IMR-90 (cell line): ENCODE data around the gene FOSL2. TPM values are rescaled to one million over a fixed set of nuclear protein-coding genes. Genes with fewer than 3 reads are reported as not detected.

Experiments used
- ATAC-seq: fragments of 200-7000 bp; cut with Tn5 transposase; 2 replicates; pipeline ENCODE4 v1.9.1; 2020; ENCODE audit warnings: low read depth, mild to moderate bottlenecking, moderate library complexity
- BruUV-seq: library from RNA; stranded (reverse); fragments of 400-500 nt; replicated peaks from 2 replicates; lab custom pipeline; 2021; lab: Mats Ljungman, UMichigan
- CTCF ChIA-PET: fragments of 300-600 bp; formaldehyde crosslinking; extraction: SDS; loops from one replicate; lab custom pipeline; 2021; ENCODE audit warnings: antibody characterized with exemption; lab: Yijun Ruan, JAX
- POLR2A ChIA-PET: fragments of 300-600 bp; sonication (Branson Sonifier 250); formaldehyde crosslinking; loops from one replicate; lab custom pipeline; 2022; ENCODE audit warnings: antibody characterized with exemption; ENCODE audit not compliant: unreplicated experiment; lab: Charles Lee
- DNase-seq: peaks from one replicate; pipeline ENCODE4 v3.0.0; 2013
- H2AFZ ChIP-seq: replicated peaks from 2 replicates; pipeline ENCODE3; 2013; ENCODE audit warnings: low read length, mild to moderate bottlenecking; ENCODE audit not compliant: poor library complexity
- H2AK5ac ChIP-seq: 2 replicates; pipeline ENCODE4 v1.6.1; 2013; ENCODE audit warnings: low read depth, low read length, inconsistent platforms
- H2AK9ac ChIP-seq: replicated peaks from 2 replicates; pipeline ENCODE3; 2013; ENCODE audit warnings: mild to moderate bottlenecking, low read depth, low read length, moderate library complexity; ENCODE audit not compliant: poor library complexity
- H2BK120ac ChIP-seq: 2 replicates; pipeline ENCODE4 v1.6.1; 2013; ENCODE audit warnings: low read depth, low read length, inconsistent platforms
- H2BK15ac ChIP-seq: 3 replicates; pipeline ENCODE4 v1.6.1; 2013; ENCODE audit warnings: low read depth, low read length, inconsistent platforms
- H2BK20ac ChIP-seq: 2 replicates; pipeline ENCODE4 v1.6.1; 2013; ENCODE audit warnings: low read depth, mild to moderate bottlenecking, inconsistent platforms, low read length, moderate library complexity
- H2BK5ac ChIP-seq: 2 replicates; pipeline ENCODE4 v1.6.1; 2013; ENCODE audit warnings: mild to moderate bottlenecking, low read depth, low read length, inconsistent platforms; ENCODE audit not compliant: poor library complexity, severe bottlenecking
- H3K14ac ChIP-seq: replicated peaks from 2 replicates; pipeline ENCODE4 v1.6.1; 2013; ENCODE audit warnings: low read depth, low read length, inconsistent platforms
- H3K18ac ChIP-seq: 2 replicates; pipeline ENCODE4 v1.6.1; 2013; ENCODE audit warnings: low read depth, low read length, control low read depth
- H3K23ac ChIP-seq: 2 replicates; pipeline ENCODE4 v1.6.1; 2013; ENCODE audit warnings: low read depth, low read length, inconsistent platforms
- H3K27ac ChIP-seq: 2 replicates; pipeline ENCODE4 v1.5.1; 2013; ENCODE audit warnings: mild to moderate bottlenecking, control low read depth, low read length; ENCODE audit not compliant: insufficient read depth
- H3K27me3 ChIP-seq: 2 replicates; pipeline ENCODE4 v1.6.1; 2013; ENCODE audit warnings: low read length; ENCODE audit not compliant: control insufficient read depth, insufficient read depth
- H3K36me3 ChIP-seq: 2 replicates; pipeline ENCODE4 v1.6.1; 2013; ENCODE audit warnings: low read length, mixed read lengths; ENCODE audit not compliant: control insufficient read depth, insufficient read depth
- H3K4ac ChIP-seq: 2 replicates; pipeline ENCODE4 v1.6.1; 2013; ENCODE audit warnings: low read depth, low read length, inconsistent platforms
- H3K4me1 ChIP-seq: 2 replicates; pipeline ENCODE4 v1.6.1; 2013; ENCODE audit warnings: low read length, mixed read lengths; ENCODE audit not compliant: control insufficient read depth, insufficient read depth
- H3K4me2 ChIP-seq: 2 replicates; pipeline ENCODE4 v1.6.1; 2013; ENCODE audit warnings: low read depth, mild to moderate bottlenecking, control low read depth, low read length, moderate library complexity
- H3K4me3 ChIP-seq: 2 replicates; pipeline ENCODE4 v1.5.1; 2013; ENCODE audit warnings: low read depth, mild to moderate bottlenecking, control low read depth, low read length, moderate library complexity; ENCODE audit not compliant: insufficient read depth
- H3K56ac ChIP-seq: 2 replicates; pipeline ENCODE4 v1.6.1; 2013; ENCODE audit warnings: low read length, inconsistent platforms; ENCODE audit not compliant: insufficient read depth; ENCODE audit errors: extremely low read depth
- H3K79me1 ChIP-seq, 2 experiments: 2 replicates each; pipeline ENCODE4 v1.6.1; 2013; ENCODE audit warnings: low read length in 2 of 2, inconsistent platforms in 1 of 2, low read depth in 1 of 2
- H3K9ac ChIP-seq: 2 replicates; pipeline ENCODE4 v1.6.1; 2013; ENCODE audit warnings: low read depth, low read length, control low read depth
- H3K9me1 ChIP-seq: 2 replicates; pipeline ENCODE4 v1.6.1; 2013; ENCODE audit warnings: low read length, inconsistent platforms; ENCODE audit not compliant: insufficient read depth
- H3K9me3 ChIP-seq: 2 replicates; pipeline ENCODE4 v1.6.1; 2013; ENCODE audit warnings: low read length; ENCODE audit not compliant: control insufficient read depth, insufficient read depth
- H4K20me1 ChIP-seq: 2 replicates; pipeline ENCODE4 v1.6.1; 2013; ENCODE audit warnings: low read length, inconsistent platforms; ENCODE audit not compliant: insufficient read depth
- H4K5ac ChIP-seq: 2 replicates; pipeline ENCODE4 v1.6.1; 2013; ENCODE audit warnings: mild to moderate bottlenecking, low read depth, low read length, control low read depth
- H4K8ac ChIP-seq, 2 experiments: 2 replicates each; pipeline ENCODE4 v1.6.1; 2013; ENCODE audit warnings: low read depth in 2 of 2, low read length in 2 of 2, control low read depth in 1 of 2, inconsistent platforms in 1 of 2
- H4K91ac ChIP-seq: 2 replicates; pipeline ENCODE4 v1.6.1; 2013; ENCODE audit warnings: low read depth, low read length, inconsistent platforms; ENCODE audit not compliant: insufficient read depth
- BHLHE40 ChIP-seq: fragments of 150-350 bp; IDR thresholded peaks from 2 replicates; pipeline ENCODE4 v1.6.1; 2016; ENCODE audit warnings: mild to moderate bottlenecking, low read depth, low read length
- CEBPB ChIP-seq: IDR thresholded peaks from 2 replicates; pipeline ENCODE4 v1.6.1; 2012; ENCODE audit warnings: low read depth, low read length, improper control_type of control experiment
- CHD1 ChIP-seq: IDR thresholded peaks from 2 replicates; pipeline ENCODE4 v1.6.1; 2012; ENCODE audit warnings: low read depth, low read length, improper control_type of control experiment
- ELK1 ChIP-seq: fragments of 150-350 bp; IDR thresholded peaks from 2 replicates; pipeline ENCODE4 v1.6.1; 2016; ENCODE audit warnings: low read depth, mild to moderate bottlenecking, low read length, moderate library complexity, borderline replicate concordance
- FOS ChIP-seq: fragments of 150-350 bp; IDR thresholded peaks from 2 replicates; pipeline ENCODE4 v1.6.1; 2016; ENCODE audit warnings: low read depth, low read length
- MAFK ChIP-seq: IDR thresholded peaks from 2 replicates; pipeline ENCODE4 v1.6.1; 2012; ENCODE audit warnings: low read depth, low read length, improper control_type of control experiment
- MAZ ChIP-seq: IDR thresholded peaks from 2 replicates; pipeline ENCODE4 v1.6.1; 2012; ENCODE audit warnings: low read depth, mild to moderate bottlenecking, low read length, improper control_type of control experiment, moderate library complexity, borderline replicate concordance
- NFE2L2 ChIP-seq: fragments of 150-350 bp; IDR thresholded peaks from 2 replicates; pipeline ENCODE4 v1.6.1; 2016; ENCODE audit warnings: low read depth, mild to moderate bottlenecking, low read length
- POLR2A ChIP-seq: IDR thresholded peaks from 2 replicates; pipeline ENCODE4 v1.6.1; 2012; ENCODE audit warnings: mild to moderate bottlenecking, low read depth, low read length
- RCOR1 ChIP-seq: IDR thresholded peaks from 2 replicates; pipeline ENCODE4 v1.6.1; 2012; ENCODE audit warnings: mild to moderate bottlenecking, low read length, improper control_type of control experiment; ENCODE audit not compliant: insufficient replicate concordance
- RFX5 ChIP-seq: IDR thresholded peaks from 2 replicates; pipeline ENCODE4 v1.8.0; 2012; ENCODE audit warnings: low read depth, mild to moderate bottlenecking, low read length, moderate library complexity
- SMC3 ChIP-seq: fragments of 150-350 bp; IDR thresholded peaks from 2 replicates; pipeline ENCODE4 v1.6.1; 2016; ENCODE audit warnings: low read depth, mild to moderate bottlenecking, antibody characterized with exemption, low read length, moderate library complexity
- WGBS, 2 experiments: methylation state at CpG; one replicate each; pipeline versions ENCODE4 v1.1.5 to v1.1.7; 2013; ENCODE audit warnings: missing lambda C conversion rate in 2 of 2; ENCODE audit not compliant: insufficient read length in 1 of 2; ENCODE audit errors: extremely low coverage in 2 of 2; 5-methylcytosine and 5-hydroxymethylcytosine counted together
- dilution Hi-C: fragments of 300-500 bp; cut with HindIII; formaldehyde crosslinking; loops from one replicate; pipeline ENCODE4 v1.14.3; 2018; ENCODE audit warnings: low sequenced_read_pairs; ENCODE audit not compliant: unreplicated experiment
- in situ Hi-C: fragments of 300-500 bp; cut with MboI; formaldehyde crosslinking; loops from 3 replicates; pipeline ENCODE4 v1.14.3; 2019; ENCODE audit warnings: low sequenced_read_pairs, inconsistent platforms, mixed read lengths
- intact Hi-C: fragments of 100-400 bp; cut with micrococcal nuclease; formaldehyde crosslinking; loops from 2 replicates; pipeline ENCODE4 v1.10.0; 2022
- polyA plus RNA-seq, 3 experiments: library from polyadenylated mRNA; depleted of rRNA; stranded (reverse); fragments of >200 nt; gene quantifications; 2 replicates each; pipeline ENCODE4 v1.2.3, GENCODE V29; 2012; ENCODE audit warnings: low replicate concordance in 1 of 3
- total RNA-seq: library from RNA; depleted of rRNA; stranded (reverse); fragments of >200 nt; gene quantifications from 2 replicates; pipeline ENCODE4 v1.2.3, GENCODE V29; 2012

FOSL2 gene
- total and polyA plus RNA-seq, 2 of the 4 experiments (the other 2 are of a cell fraction) = 31.4 to 46.3 TPM

DNA sequence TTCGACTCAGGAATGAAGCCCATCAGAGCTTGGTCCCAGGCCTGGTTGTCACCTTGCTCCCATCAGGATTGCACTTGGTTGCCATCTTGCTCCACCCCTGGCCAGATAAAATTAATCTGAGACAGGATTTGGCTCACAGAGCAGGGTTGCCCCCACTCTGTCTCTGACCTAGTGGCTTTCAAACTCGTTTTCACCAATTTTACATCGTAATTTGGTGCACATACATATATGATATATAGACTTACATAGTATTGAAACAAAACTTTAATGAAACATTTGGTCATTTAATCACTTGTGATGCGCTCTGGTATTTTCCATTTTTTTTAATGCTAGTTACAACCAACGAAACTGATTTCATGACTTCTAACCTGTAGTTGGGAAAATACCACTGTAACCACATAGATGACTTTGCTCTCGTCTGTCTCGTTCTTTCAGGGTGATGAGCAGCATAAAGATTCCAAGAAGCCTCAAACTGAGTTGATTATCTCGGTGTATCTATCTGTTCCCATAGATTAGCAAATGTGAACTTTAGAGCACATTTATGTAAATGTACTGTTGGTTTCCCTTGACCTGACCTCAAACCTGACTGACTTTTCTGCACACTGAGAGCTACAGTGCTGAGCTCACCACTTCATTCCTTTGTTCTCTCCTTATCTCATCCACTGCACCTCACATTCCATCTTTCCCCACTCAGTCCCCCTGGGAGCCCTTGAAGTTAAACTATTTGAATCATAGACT is 72.7 kb downstream of the FOSL2 start:
- intact Hi-C loops = no loop called here
- Histone ChIP-seq H4K5ac (no peak overlapping the region), H3K27ac (no peak overlapping the region), H2AK5ac (no peak overlapping the region), H3K18ac (no peak overlapping the region), H3K14ac (0 out of 2 replicates have a peak overlapping the region, but pooled peaks have one; percentile 52), H2AFZ (no peak overlapping the region), H4K8ac (no peak overlapping the region), H3K4me2 (no peak overlapping the region), H2BK15ac (no peak overlapping the region), H3K9me1 (no peaks in the 10 kb centered on the region), H3K56ac (no peak overlapping the region), H3K36me3 (no peaks in the 10 kb centered on the region), H2AK9ac (no peak overlapping the region), H3K4me3 (no peak overlapping the region), H3K9ac (no peak overlapping the region), H3K79me1 (no peaks in the 10 kb centered on the region), H3K4ac (no peak overlapping the region), H2BK5ac (no peak overlapping the region), H2BK20ac (no peak overlapping the region), H3K23ac (no peak overlapping the region), H3K9me3 (no peaks in the 10 kb centered on the region), H2BK120ac (no peak overlapping the region), H4K91ac (no peak overlapping the region), H4K20me1 (no peaks in the 10 kb centered on the region), H3K27me3 (peaks cover 12% of the 10 kb centered on the region), H3K4me1 (no peaks in the 10 kb centered on the region)
- in situ Hi-C loops = no loop called here
- ATAC-seq (no peak), DNase-seq (no peak)
- CTCF ChIA-PET = no interaction called here
- POLR2A ChIA-PET = no interaction called here
- WGBS, 2 experiments = 100% methylated on average over 1 of the region's 8 CpGs; no CpG with 5 or more reads in 1 of the 2 experiments
- no peak for TF ChIP-seq CEBPB
- TF ChIP-seq MAZ = no peak
- TF ChIP-seq SMC3 = no peak
- no peak for TF ChIP-seq BHLHE40
- no peak for TF ChIP-seq CHD1
- no peak for TF ChIP-seq RCOR1
- TF ChIP-seq ELK1 = no peak
- TF ChIP-seq NFE2L2 = no peak
- no peak for TF ChIP-seq FOS
- TF ChIP-seq POLR2A = no peak
- no peak for TF ChIP-seq RFX5
- TF ChIP-seq MAFK = no peak
- dilution Hi-C loops = no loop called here
- BruUV-seq = no TSS peak
